Left ventricle myocardium inferior (tissue), 1 donor: ENCODE measurements around the gene GRID1. TPM values are rescaled to one million over a fixed set of nuclear protein-coding genes. Genes with fewer than 3 reads are reported as not detected.

Experiments
- DNase-seq: peaks from one replicate; pipeline ENCODE4 v3.0.0-alpha.2; 2020
- H3K27ac ChIP-seq: fragments of 200-600 bp; replicated peaks from 2 replicates; pipeline ENCODE4 v1.8.0; 2021
- H3K27me3 ChIP-seq: fragments of 200-600 bp; 2 replicates; pipeline ENCODE4 v1.8.0; 2021; ENCODE audit warnings: low read depth
- H3K36me3 ChIP-seq: fragments of 200-600 bp; 2 replicates; pipeline ENCODE4 v1.8.0; 2021
- H3K4me1 ChIP-seq: fragments of 200-600 bp; 2 replicates; pipeline ENCODE4 v1.8.0; 2021
- H3K4me3 ChIP-seq: fragments of 200-600 bp; 2 replicates; pipeline ENCODE4 v1.8.0; 2021; ENCODE audit warnings: mild to moderate bottlenecking, moderate library complexity
- H3K9me3 ChIP-seq: fragments of 200-600 bp; replicated peaks from 2 replicates; pipeline ENCODE4 v1.8.0; 2021
- intact Hi-C: fragments of 100-400 bp; cut with micrococcal nuclease; formaldehyde crosslinking; loops from one replicate; pipeline ENCODE4 v1.11.0; 2022
- total RNA-seq: library from RNA; stranded (reverse); fragmentation: NEBNext Ultra II Directional; extraction: Animal tissue kit (Norgen Biotek cat#: 25700); gene quantifications from one replicate; pipeline ENCODE4 v1.2.1, GENCODE V29; 2021
- TF ChIP-seq, protein P1 (sequence below): fragments of 200-600 bp; IDR thresholded peaks from 2 replicates; pipeline ENCODE4 v1.8.0; 2021; ENCODE audit warnings: antibody characterized with exemption, mild to moderate bottlenecking, borderline replicate concordance
- donor health status: DM: no; HTN: yes; CAD: no; lungs with severe emphysema.

The GRID1 gene
- total RNA-seq, 1 donor from 2014 or later: 1.6 TPM

DNA sequence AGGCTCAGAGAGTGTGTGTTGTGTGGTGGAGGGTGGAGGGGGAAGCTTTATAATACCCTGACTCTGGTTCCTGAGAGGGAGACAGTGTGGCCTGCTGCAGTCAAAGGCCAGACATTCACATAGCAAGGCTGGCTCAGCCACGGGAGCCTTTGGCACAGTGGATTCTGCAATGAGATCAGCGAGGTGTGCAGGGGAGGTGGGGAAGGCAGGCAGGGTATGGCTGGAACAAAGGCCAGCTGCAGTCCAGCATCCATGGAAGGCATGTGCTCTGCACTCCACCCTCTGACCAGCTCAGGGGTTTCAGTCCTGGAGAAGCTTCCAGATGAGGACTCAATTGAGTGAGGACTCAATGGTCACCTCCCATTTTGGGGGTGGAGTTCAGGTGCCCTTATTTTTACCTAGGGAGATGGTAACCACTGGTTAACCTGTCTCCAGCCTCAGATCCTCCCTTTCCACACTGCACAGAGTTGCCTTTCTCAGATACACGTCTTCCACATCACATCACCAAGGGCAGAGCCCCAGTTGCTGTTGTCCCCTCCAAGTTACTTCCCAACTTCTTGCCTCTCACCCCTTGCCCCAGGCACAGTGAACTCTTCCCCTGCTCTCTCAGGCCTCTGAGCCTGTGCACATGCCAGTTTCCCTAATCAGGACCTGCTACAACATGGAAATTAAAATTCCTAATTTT is 504.9 kb downstream of the GRID1 start:
- H3K27ac ChIP-seq: no peak overlapping the region
- no peak overlapping the region for H3K4me3 ChIP-seq
- intact Hi-C loops: no loop called here
- peaks cover 6% of the 10 kb centered on the region for H3K4me1 ChIP-seq
- H3K36me3 ChIP-seq: no peaks in the 10 kb centered on the region
- no peak for DNase-seq
- H3K27me3 ChIP-seq: peaks cover 3% of the 10 kb centered on the region
- no peaks in the 10 kb centered on the region for H3K9me3 ChIP-seq
- TF ChIP-seq, protein P1, sequence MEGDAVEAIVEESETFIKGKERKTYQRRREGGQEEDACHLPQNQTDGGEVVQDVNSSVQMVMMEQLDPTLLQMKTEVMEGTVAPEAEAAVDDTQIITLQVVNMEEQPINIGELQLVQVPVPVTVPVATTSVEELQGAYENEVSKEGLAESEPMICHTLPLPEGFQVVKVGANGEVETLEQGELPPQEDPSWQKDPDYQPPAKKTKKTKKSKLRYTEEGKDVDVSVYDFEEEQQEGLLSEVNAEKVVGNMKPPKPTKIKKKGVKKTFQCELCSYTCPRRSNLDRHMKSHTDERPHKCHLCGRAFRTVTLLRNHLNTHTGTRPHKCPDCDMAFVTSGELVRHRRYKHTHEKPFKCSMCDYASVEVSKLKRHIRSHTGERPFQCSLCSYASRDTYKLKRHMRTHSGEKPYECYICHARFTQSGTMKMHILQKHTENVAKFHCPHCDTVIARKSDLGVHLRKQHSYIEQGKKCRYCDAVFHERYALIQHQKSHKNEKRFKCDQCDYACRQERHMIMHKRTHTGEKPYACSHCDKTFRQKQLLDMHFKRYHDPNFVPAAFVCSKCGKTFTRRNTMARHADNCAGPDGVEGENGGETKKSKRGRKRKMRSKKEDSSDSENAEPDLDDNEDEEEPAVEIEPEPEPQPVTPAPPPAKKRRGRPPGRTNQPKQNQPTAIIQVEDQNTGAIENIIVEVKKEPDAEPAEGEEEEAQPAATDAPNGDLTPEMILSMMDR: no peak

DNA sequence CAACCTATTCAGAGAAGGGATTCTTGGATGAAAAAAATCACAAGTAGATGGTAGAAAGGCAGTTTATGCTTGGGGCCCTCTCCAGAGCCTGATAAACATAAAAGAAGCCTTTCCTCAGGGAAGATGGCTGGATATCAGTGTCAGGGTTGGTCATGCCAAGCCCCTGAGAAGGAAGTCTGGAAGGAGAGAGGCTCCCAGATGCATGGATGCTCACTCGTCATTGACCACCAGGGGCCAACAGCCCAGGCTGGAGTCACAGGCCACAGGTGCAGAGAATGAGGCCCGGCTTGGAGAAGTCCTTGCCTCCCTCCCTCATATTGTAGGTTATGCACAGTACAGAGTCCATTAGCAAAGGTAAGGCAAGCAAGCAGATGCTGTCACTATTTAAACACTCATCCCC is 506.7 kb downstream of the GRID1 start:
- intact Hi-C loops: no loop called here
- Histone ChIP-seq H3K4me3 (no peak overlapping the region), H3K27ac (no peak overlapping the region), H3K36me3 (no peaks in the 10 kb centered on the region), H3K4me1 (peaks cover 6% of the 10 kb centered on the region), H3K27me3 (peaks cover 3% of the 10 kb centered on the region), H3K9me3 (no peaks in the 10 kb centered on the region)
- no peak for DNase-seq
- TF ChIP-seq, protein P1: no peak

DNA sequence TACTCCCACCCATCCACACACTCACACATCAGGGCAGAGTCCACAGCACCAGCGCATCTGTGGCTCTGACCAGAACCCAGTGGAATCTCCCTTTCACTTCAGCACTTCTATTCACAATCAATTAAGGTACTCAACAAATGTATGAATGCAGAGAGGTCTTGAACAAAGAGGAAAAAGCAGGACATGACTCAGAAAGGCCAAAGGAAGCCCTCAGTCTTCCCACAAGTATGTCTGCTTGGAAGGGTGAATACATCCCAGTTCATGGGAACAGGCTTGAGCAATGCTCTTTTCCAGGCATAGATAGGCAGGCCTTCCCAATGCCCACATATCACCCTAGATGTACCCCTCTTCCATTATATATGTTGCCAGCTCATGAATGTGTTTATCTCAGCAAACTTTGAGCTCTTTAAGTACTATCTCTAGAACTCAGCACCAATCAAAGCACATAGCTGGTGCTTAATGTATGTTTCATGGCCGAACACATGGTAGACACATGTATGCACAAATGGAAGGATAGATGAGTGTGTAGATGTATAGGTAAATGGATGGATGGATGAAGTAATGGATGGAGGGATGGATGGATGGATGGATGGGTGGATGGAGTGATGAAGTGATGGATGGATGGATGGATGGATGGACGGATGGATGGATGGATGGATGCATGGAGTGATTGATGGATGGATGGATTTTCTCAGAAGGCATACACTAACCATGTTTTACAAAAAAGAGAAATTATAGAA is 507.6 kb downstream of the GRID1 start:
- peaks cover under 1% of the 10 kb centered on the region for H3K4me1 ChIP-seq
- H3K27me3 ChIP-seq: peaks cover 3% of the 10 kb centered on the region
- H3K9me3 ChIP-seq: no peaks in the 10 kb centered on the region
- intact Hi-C loops: no loop called here
- no peak overlapping the region for H3K4me3 ChIP-seq
- H3K36me3 ChIP-seq: no peaks in the 10 kb centered on the region
- no peak overlapping the region for H3K27ac ChIP-seq
- no peak for DNase-seq
- TF ChIP-seq, protein P1: no peak

DNA sequence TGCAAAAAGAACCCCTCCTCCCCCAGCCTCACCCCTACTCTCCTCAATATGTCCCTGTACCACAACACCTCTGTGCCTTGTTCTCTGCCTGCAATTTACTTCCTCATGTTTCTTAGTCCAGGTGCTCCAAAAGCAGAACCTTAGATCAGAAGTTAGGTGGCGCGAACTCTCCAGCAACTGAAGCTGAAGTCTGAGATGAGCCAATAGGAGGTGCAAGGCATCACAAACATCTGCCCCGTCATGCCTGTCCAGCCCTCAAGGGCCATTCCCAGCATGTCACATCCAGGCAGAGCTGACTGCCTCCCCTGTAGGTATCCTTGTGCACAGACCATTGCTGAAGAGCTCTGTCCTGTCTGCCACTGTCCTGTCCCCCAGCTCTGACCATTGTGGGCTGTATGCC is 508.8 kb downstream of the GRID1 start:
- intact Hi-C loops: no loop called here
- no peak overlapping the region for H3K4me3 ChIP-seq
- TF ChIP-seq, protein P1: no peak

DNA sequence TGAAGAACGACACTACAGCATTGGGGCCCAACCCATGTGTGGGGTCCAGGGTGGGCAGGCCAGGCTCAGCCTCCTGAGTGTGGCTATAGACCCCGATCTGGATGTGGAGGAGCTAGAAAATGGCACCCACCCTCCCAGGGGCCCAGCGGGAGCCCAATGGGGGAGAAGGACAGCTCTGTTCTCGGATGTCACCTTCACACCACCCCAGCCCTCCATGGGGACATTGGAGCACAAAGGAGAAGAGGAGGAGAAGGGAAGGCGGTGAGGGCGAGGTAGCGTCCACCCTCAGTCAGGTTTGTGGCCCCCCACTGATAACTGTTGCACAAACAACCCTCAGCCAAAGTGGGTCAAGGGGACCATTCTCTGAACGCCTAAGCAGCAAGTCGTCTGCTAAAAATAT is 509.3 kb downstream of the GRID1 start:
- no peak overlapping the region for H3K27ac ChIP-seq
- peaks cover under 1% of the 10 kb centered on the region for H3K27me3 ChIP-seq
- no peaks in the 10 kb centered on the region for H3K36me3 ChIP-seq
- TF ChIP-seq, protein P1: no peak
- no peak for DNase-seq
- H3K4me3 ChIP-seq: no peak overlapping the region
- no peaks in the 10 kb centered on the region for H3K4me1 ChIP-seq
- no peaks in the 10 kb centered on the region for H3K9me3 ChIP-seq
- intact Hi-C loops: no loop called here

More for the DNA sequence above, 508.8 kb downstream of the GRID1 start:
- Histone ChIP-seq H3K9me3 (no peaks in the 10 kb centered on the region), H3K27ac (no peak overlapping the region), H3K36me3 (no peaks in the 10 kb centered on the region), H3K27me3 (peaks cover 3% of the 10 kb centered on the region), H3K4me1 (no peaks in the 10 kb centered on the region)
- no peak for DNase-seq
